ENCODE measurements around the gene SYNPO2.

SYNPO2 gene

GRCh38 chr4:119105605-119106004 lies 217.0 kb downstream of the SYNPO2 start:
- no peak for DNase-seq (ENCODE audit: low read depth, low spot score)

DNA sequence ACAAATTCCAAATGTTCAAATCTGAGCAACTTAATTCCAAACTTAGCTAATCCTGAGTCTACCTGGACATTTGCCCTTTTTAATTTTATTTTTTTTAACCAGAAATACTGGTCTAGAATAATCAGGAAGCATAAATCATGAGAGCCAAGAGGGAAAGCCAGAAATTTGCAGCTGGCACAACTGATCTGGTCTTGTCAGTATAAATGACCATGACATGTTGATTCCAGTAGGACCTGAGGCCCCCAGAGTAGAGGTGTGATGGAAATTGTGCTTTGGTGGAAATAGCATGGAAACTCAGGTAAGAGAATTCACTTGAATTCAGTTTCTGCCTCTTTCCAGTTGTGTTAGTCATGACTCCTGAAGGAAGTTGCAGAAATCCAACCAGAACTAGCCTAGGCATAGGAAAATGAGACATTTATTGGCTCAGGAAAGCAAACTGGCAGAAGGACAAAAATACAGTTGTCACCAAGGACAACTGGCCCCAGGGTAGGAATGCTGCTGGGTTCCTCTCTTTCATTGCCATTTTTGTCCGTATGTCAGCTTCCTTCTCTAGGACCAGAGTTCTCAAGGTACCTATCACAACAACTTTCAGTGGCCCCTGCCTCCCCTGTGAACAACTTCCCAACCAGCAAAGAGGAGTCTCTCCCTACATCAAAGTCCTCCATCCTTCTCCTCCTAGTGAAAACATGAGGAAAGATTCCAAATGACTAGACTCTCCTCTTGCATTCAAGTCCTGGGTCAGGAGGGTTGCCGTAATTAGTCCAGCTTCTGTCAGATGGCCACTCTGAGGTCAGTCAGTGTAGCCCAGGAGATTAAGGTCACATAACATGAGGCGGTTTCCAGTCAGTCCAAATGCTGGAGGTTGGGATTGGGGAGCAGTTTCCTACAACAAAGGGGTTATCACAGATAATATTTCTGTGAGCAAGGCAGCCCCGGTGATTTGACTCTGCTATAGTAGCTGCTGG lies 217.7 kb downstream of the SYNPO2 start:
- DNase-seq (ENCODE audit: low read depth, low spot score): no peak

- DNase-seq (ENCODE audit: low read depth, low spot score): no peak
Observed at GRCh38 chr4:119110121-119110520, 221.5 kb downstream of the SYNPO2 start.

Data from astrocyte of the hippocampus (primary cell).